BJ (cell line): Measurements from ENCODE around the gene MXD3. TPM values are rescaled to one million over a fixed set of nuclear protein-coding genes. Genes with fewer than 3 reads are reported as not detected.

ENCODE experiments used
- CTCF ChIA-PET: fragments of 350-600 bp; formaldehyde crosslinking; extraction: SDS; loops from one replicate; lab custom pipeline; 2021; ENCODE audit warnings: antibody characterized with exemption, inconsistent platforms; lab: Yijun Ruan, JAX
- POLR2A ChIA-PET: fragments of 300-600 bp; sonication (Branson Sonifier 250); formaldehyde crosslinking; extraction: SDS; loops from one replicate; lab custom pipeline; 2021; ENCODE audit warnings: antibody characterized with exemption; lab: Charles Lee
- DNase-seq: peaks from one replicate; pipeline ENCODE4 v3.0.0-alpha.2; 2011; ENCODE audit warnings: low read depth
- H3K27me3 ChIP-seq: 2 replicates; pipeline ENCODE4 v1.6.0; 2011; ENCODE audit warnings: low read length; ENCODE audit not compliant: control insufficient read depth, insufficient read depth
- H3K36me3 ChIP-seq: 2 replicates; pipeline ENCODE4 v1.5.1; 2011; ENCODE audit warnings: low read length; ENCODE audit not compliant: control insufficient read depth, insufficient read depth
- H3K4me3 ChIP-seq: 2 replicates; pipeline ENCODE4 v1.5.1; 2011; ENCODE audit warnings: low read depth, mild to moderate bottlenecking, control low read depth, low read length
- polyA plus RNA-seq: library from polyadenylated mRNA; depleted of rRNA; stranded (reverse); fragments of >200 nt; gene quantifications from 2 replicates; pipeline ENCODE4 v1.2.3, GENCODE V29; 2011
- TF ChIP-seq, protein P1 (sequence below): IDR thresholded peaks from 2 replicates; pipeline ENCODE4 v1.5.1; 2011; ENCODE audit warnings: low read depth, mild to moderate bottlenecking, control low read depth, inconsistent platforms, low read length, moderate library complexity; ENCODE audit not compliant: insufficient read depth

Gene MXD3
- polyA plus RNA-seq, 1 experiment: 18.1 TPM

DNA sequence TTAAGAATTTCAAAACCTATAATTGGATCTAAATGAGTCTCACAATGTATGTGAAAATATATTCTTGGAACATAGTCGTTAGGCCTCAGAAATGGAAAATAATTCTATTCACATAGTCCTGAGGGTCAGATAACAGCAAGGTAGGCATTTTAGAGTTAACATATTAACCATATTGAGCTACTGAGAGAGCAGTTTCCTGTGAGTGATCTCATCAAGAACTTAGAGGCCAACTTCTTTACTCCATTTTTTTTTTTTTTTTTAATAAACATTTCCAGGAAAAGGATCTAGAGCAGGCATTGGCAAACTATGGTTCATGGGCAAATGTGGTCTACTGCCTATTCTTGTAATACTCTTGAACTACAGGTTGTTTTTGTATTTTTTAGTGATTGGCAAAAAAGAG is 34.8 kb downstream of the MXD3 start:
- peaks cover 6% of the 10 kb centered on the region for H3K36me3 ChIP-seq
- POLR2A ChIA-PET: no interaction called here

DNA sequence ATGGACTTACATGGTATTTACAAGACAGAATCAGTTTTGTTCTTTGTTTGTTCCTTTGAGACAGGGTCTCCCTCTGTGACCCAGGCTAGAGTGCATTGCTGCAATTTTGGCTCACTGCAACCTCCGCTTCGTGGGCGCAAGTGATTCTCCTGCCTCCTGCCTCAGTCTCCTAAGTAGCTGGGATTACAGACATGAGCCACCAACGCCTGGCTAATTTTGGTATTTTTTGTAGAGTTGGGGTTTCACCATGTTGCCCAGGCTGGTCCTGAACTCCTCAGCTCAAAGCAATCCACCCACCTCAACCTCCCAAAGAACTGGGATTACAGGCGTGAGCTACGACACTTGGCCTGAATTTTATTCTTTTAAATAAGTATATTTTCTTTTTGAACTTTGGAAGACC is 35.8 kb downstream of the MXD3 start:
- TF ChIP-seq, protein P1, sequence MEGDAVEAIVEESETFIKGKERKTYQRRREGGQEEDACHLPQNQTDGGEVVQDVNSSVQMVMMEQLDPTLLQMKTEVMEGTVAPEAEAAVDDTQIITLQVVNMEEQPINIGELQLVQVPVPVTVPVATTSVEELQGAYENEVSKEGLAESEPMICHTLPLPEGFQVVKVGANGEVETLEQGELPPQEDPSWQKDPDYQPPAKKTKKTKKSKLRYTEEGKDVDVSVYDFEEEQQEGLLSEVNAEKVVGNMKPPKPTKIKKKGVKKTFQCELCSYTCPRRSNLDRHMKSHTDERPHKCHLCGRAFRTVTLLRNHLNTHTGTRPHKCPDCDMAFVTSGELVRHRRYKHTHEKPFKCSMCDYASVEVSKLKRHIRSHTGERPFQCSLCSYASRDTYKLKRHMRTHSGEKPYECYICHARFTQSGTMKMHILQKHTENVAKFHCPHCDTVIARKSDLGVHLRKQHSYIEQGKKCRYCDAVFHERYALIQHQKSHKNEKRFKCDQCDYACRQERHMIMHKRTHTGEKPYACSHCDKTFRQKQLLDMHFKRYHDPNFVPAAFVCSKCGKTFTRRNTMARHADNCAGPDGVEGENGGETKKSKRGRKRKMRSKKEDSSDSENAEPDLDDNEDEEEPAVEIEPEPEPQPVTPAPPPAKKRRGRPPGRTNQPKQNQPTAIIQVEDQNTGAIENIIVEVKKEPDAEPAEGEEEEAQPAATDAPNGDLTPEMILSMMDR: no peak
- H3K36me3 ChIP-seq: peaks cover 6% of the 10 kb centered on the region
- no peak for DNase-seq
- no peak overlapping the region for H3K4me3 ChIP-seq
- ChIA-PET CTCF (interaction anchor here (0.7 to 0.8 kb wide), 2 partner anchors 11 to 43 kb away, joined by 3 to 4 read pairs; no protein-coding TSS in a partner anchor), POLR2A (interaction anchor here (0.7 kb wide), 1 partner anchor 151 kb away, joined by 13 read pairs; the partner anchor contains the start of gene GRK6)
- H3K27me3 ChIP-seq: no peaks in the 10 kb centered on the region

More for the DNA sequence above, 34.8 kb downstream of the MXD3 start:
- TF ChIP-seq, protein P1: no peak
- Histone ChIP-seq H3K4me3 (no peak overlapping the region), H3K27me3 (no peaks in the 10 kb centered on the region)
- CTCF ChIA-PET: interaction anchor here (1.1 kb wide), 1 partner anchor 25 kb away, joined by 3 read pairs; no protein-coding TSS in a partner anchor
- no peak for DNase-seq

DNA sequence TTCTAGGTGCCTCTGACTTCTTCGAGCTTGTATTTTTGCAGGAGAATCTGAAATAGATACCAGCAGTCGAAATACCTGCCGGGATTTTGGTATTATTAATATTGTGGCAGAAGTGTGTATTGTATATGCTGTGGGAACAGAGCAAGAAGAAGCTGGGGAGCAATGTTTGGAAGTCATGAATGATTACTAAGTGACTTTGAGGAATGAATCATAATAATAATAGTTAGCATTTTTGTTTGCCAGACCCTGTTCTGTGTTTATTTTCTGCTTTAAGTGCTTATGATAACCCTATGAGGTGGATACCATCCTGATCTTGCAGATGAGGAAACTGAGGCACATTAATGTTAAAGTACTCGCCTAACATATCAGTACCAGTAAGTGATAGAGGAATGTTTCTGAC is 40.6 kb downstream of the MXD3 start:
- no peak for DNase-seq
- ChIA-PET CTCF (interaction anchor here (0.8 to 2.7 kb wide), 4 partner anchors 13 to 158 kb away, joined by 3 to 18 read pairs (median 5); no protein-coding TSS in a partner anchor), POLR2A (no interaction called here)
- Histone ChIP-seq H3K4me3 (no peak overlapping the region), H3K36me3 (peaks cover 5% of the 10 kb centered on the region), H3K27me3 (no peaks in the 10 kb centered on the region)
- TF ChIP-seq, protein P1: no peak

- no peak for DNase-seq
- no peaks in the 10 kb centered on the region for H3K27me3 ChIP-seq
- POLR2A ChIA-PET: no interaction called here
- TF ChIP-seq, protein P1: no peak
- no peak overlapping the region for H3K4me3 ChIP-seq
- CTCF ChIA-PET: interaction anchor here (0.8 to 2.7 kb wide), 4 partner anchors 14 to 158 kb away, joined by 3 to 18 read pairs (median 5); no protein-coding TSS in a partner anchor
- H3K36me3 ChIP-seq: peaks cover 7% of the 10 kb centered on the region
Observed at GRCh38 chr5:177270653-177271052, 41.0 kb downstream of the MXD3 start.

DNA sequence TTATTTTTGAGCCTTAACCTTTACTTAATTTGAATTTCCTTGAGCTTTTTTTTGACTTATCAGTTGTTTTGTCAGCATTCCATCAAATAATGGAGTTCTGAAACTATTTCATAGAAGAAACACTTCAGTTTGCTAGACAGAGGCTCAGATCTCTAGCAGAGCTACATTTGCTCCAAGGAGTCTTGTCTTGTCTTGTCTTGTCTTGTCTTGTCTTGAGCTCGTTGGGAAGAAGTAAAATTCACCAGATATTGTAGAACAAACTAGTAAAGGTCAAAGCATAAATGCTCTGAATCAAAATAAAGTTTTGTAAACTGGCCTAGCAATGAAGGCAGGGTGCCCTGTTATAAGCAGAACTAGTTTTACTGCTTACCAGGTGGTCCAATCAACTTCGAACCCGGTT is 41.7 kb downstream of the MXD3 start:
- POLR2A ChIA-PET: no interaction called here
- TF ChIP-seq, protein P1: no peak
- no peak overlapping the region for H3K4me3 ChIP-seq
- DNase-seq: no peak
- H3K36me3 ChIP-seq: peaks cover 10% of the 10 kb centered on the region
- no peaks in the 10 kb centered on the region for H3K27me3 ChIP-seq
- CTCF ChIA-PET: interaction anchor here (0.7 to 2.7 kb wide), 4 partner anchors 14 to 198 kb away, joined by 3 to 18 read pairs (median 5); no protein-coding TSS in a partner anchor
